Endodermal cell (in vitro differentiated cells): Measurements from ENCODE around the gene ADAMTS6. TPM values are rescaled to one million over a fixed set of nuclear protein-coding genes. Genes with fewer than 3 reads are reported as not detected.

Experiments
- DNase-seq: peaks from one replicate; pipeline ENCODE4 v3.0.0-alpha.2; 2017
- H3K27ac ChIP-seq: 2 replicates; pipeline ENCODE4 v1.5.1; 2013; ENCODE audit warnings: mild to moderate bottlenecking, low read depth, low read length, moderate library complexity
- H3K27me3 ChIP-seq: 2 replicates; pipeline ENCODE4 v1.6.1; 2013; ENCODE audit warnings: mild to moderate bottlenecking, low read length, moderate library complexity; ENCODE audit not compliant: insufficient read depth, control insufficient read depth, poor library complexity, severe bottlenecking
- H3K36me3 ChIP-seq: 2 replicates; pipeline ENCODE4 v1.7.0; 2013; ENCODE audit warnings: mild to moderate bottlenecking, low read length, moderate library complexity; ENCODE audit not compliant: control insufficient read depth, insufficient read depth
- H3K4me1 ChIP-seq: one replicate; pipeline ENCODE4 v1.7.0; 2013; ENCODE audit warnings: low read length; ENCODE audit not compliant: control insufficient read depth, insufficient read depth
- H3K4me3 ChIP-seq: 2 replicates; pipeline ENCODE4 v1.5.1; 2013; ENCODE audit warnings: mild to moderate bottlenecking, low read length, moderate library complexity
- H3K9ac ChIP-seq: 2 replicates; pipeline ENCODE4 v1.6.1; 2013; ENCODE audit warnings: mild to moderate bottlenecking, low read length, moderate library complexity; ENCODE audit not compliant: poor library complexity, severe bottlenecking; ENCODE audit errors: extremely low read depth
- H3K9me3 ChIP-seq: 2 replicates; pipeline ENCODE4 v1.6.1; 2013; ENCODE audit warnings: mild to moderate bottlenecking, low read length, moderate library complexity; ENCODE audit not compliant: control insufficient read depth
- H3K27ac Mint-ChIP-seq: 2 replicates; pipeline ENCODE4 v1.8.0; 2020; ENCODE audit warnings: mixed read lengths
- H3K27me3 Mint-ChIP-seq: 2 replicates; pipeline ENCODE4 v1.8.0; 2021; ENCODE audit warnings: mild to moderate bottlenecking, mixed read lengths; ENCODE audit not compliant: insufficient read depth
- H3K36me3 Mint-ChIP-seq: 2 replicates; pipeline ENCODE4 v1.8.0; 2020; ENCODE audit warnings: low read depth, mixed read lengths
- H3K4me1 Mint-ChIP-seq: 2 replicates; pipeline ENCODE4 v1.8.0; 2020; ENCODE audit warnings: mixed read lengths
- H3K4me3 Mint-ChIP-seq: 2 replicates; pipeline ENCODE4 v1.8.0; 2020; ENCODE audit warnings: mild to moderate bottlenecking, moderate library complexity, mixed read lengths
- H3K9me3 Mint-ChIP-seq: 2 replicates; pipeline ENCODE4 v1.8.0; 2020; ENCODE audit warnings: mild to moderate bottlenecking, mixed read lengths
- CTCF ChIP-seq: fragments of 200-600 bp; sonication (generic); conservative IDR thresholded peaks from 2 replicates; pipeline ENCODE4 v1.5.0; 2021; ENCODE audit warnings: antibody characterized with exemption, mild to moderate bottlenecking
- WGBS, 2 experiments: methylation state at CpG; one replicate each; pipeline versions ENCODE4 v1.1.5 to v1.1.7; 2013; ENCODE audit warnings: missing lambda C conversion rate in 2 of 2, mixed read lengths in 1 of 2; ENCODE audit not compliant: insufficient coverage in 1 of 2, insufficient read length in 1 of 2; 5-methylcytosine and 5-hydroxymethylcytosine counted together
- total RNA-seq, 2 donors: library from RNA; stranded (reverse); fragmentation: NEBNext Ultra II Directional in 1 of 2; extraction: Animal tissue kit (Norgen Biotek cat#: 25700) in 1 of 2; gene quantifications; 2 replicates in 1 of 2; 3 replicates in 1 of 2; pipeline ENCODE4 v1.2.1, GENCODE V29; 2021

Gene ADAMTS6
- total RNA-seq, 2 donors from 2014 or later = 2.8 to 4.3 TPM

GRCh38 chr5:65111961-65112658, 369.6 kb downstream of the ADAMTS6 start:
- Mint-ChIP-seq H3K4me3 (no peak overlapping the region), H3K36me3 (no peaks in the 10 kb centered on the region), H3K4me1 (peaks cover 4% of the 10 kb centered on the region), H3K27ac (no peak overlapping the region), H3K9me3 (peaks cover 17% of the 10 kb centered on the region), H3K27me3 (no peaks in the 10 kb centered on the region)
- Histone ChIP-seq H3K9ac (no peak overlapping the region), H3K27me3 (no peaks in the 10 kb centered on the region), H3K9me3 (peaks cover 18% of the 10 kb centered on the region), H3K36me3 (no peaks in the 10 kb centered on the region), H3K4me1 (no peaks in the 10 kb centered on the region), H3K27ac (no peak overlapping the region), H3K4me3 (no peak overlapping the region)
- no peak for TF ChIP-seq CTCF
- DNase-seq = no peak
- WGBS, 2 experiments = 91 to 93% methylated on average over 6 to 12 of the region's 12 CpGs

- DNase-seq = no peak
- no peaks in the 10 kb centered on the region for H3K27me3 ChIP-seq
- no peaks in the 10 kb centered on the region for H3K36me3 ChIP-seq
- H3K4me3 ChIP-seq = no peak overlapping the region
- H3K9me3 ChIP-seq = peaks cover 9% of the 10 kb centered on the region
- peaks cover 22% of the 10 kb centered on the region for H3K4me1 Mint-ChIP-seq
- no peaks in the 10 kb centered on the region for H3K36me3 Mint-ChIP-seq
- no peak overlapping the region for H3K27ac Mint-ChIP-seq
- H3K9me3 Mint-ChIP-seq = peaks cover 11% of the 10 kb centered on the region
- no peak overlapping the region for H3K9ac ChIP-seq
- H3K27me3 Mint-ChIP-seq = peaks cover 3% of the 10 kb centered on the region
- peaks cover under 1% of the 10 kb centered on the region for H3K4me1 ChIP-seq
- no peak for TF ChIP-seq CTCF
- WGBS, 2 experiments = 81 to 90% methylated on average over 3 of the region's 3 CpGs
- H3K4me3 Mint-ChIP-seq = no peak overlapping the region
- no peak overlapping the region for H3K27ac ChIP-seq
Measured at GRCh38 chr5:65108786-65109743, 372.7 kb downstream of the ADAMTS6 start.

GRCh38 chr5:65105301-65105700, 376.4 kb downstream of the ADAMTS6 start:
- Histone ChIP-seq H3K27ac (no peak overlapping the region), H3K9me3 (peaks cover 9% of the 10 kb centered on the region), H3K9ac (no peak overlapping the region), H3K4me3 (no peak overlapping the region), H3K4me1 (peaks cover 17% of the 10 kb centered on the region), H3K36me3 (no peaks in the 10 kb centered on the region), H3K27me3 (no peaks in the 10 kb centered on the region)
- 93 to 96% methylated on average over 4 of the region's 4 CpGs for WGBS, 2 experiments
- H3K36me3 Mint-ChIP-seq = no peaks in the 10 kb centered on the region
- peaks cover 45% of the 10 kb centered on the region for H3K4me1 Mint-ChIP-seq
- H3K9me3 Mint-ChIP-seq = peaks cover 11% of the 10 kb centered on the region
- TF ChIP-seq CTCF = no peak
- no peak overlapping the region for H3K4me3 Mint-ChIP-seq
- H3K27ac Mint-ChIP-seq = no peak overlapping the region
- no peak for DNase-seq
- H3K27me3 Mint-ChIP-seq = peaks cover 3% of the 10 kb centered on the region
